ENCODE results near the gene NLK. TPM values are rescaled to one million over a fixed set of nuclear protein-coding genes. Genes with fewer than 3 reads are reported as not detected.

The NLK gene
- polyA plus RNA-seq, 2 donors = 3.1 to 4.4 TPM

DNA sequence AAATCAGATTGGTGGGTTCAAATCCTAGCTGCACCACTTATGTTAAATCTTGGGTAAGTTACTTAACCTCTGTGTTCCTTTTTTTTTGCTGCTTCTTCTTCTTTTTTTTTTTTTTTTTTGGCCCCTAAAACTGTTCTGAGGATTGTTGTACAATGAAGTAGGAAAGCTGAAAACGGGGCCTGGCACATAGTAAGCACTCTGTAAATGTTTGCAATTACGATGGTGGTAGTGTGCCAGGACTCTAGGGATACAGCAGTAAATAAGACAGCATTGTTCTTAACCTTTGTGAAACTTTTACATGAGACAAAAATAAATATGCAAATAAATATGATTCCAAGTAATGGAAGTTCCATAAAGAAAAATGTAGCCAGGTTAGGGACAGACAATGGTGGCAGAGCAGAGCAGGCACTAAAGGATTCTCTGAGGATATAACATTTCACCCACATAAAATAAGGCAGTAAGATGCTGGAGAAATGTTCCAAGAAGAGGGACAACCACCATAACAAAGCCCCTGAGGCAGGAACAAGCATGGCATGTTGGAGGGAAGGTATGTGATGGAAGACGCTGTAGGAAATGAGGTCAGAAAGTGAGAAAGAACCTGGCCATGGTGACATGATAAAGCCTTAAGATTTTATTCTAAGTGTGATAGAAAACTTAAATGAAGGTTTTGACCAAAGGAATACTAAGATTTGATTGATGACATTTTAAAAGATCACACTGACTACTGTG, 127.3 kb downstream of the NLK start:
- Histone ChIP-seq H3K9me3 (ENCODE audit: control insufficient read depth in 2 of 2, insufficient read depth in 1 of 2, low read depth in 1 of 2, low read length in 1 of 2) (no peaks in the 10 kb centered on the region), H3K27ac (ENCODE audit: low read depth in 2 of 2, low read length in 1 of 2) (no peak overlapping the region), H3K4me3 (ENCODE audit: low read depth in 1 of 2, low read length in 2 of 2) (no peak overlapping the region), H3K4me1 (ENCODE audit: control insufficient read depth in 2 of 2, insufficient read depth in 2 of 2, low read length in 1 of 2) (no peaks in the 10 kb centered on the region), H3K36me3 (ENCODE audit: control insufficient read depth in 2 of 2, insufficient read depth in 2 of 2, low read length in 1 of 2) (no peaks in the 10 kb centered on the region), H3K27me3 (ENCODE audit: control insufficient read depth in 1 of 2, insufficient read depth in 2 of 2, low read length in 2 of 2) (no peaks in the 10 kb centered on the region)
- 67 to 88% methylated on average over 3 of the region's 3 CpGs for WGBS, 2 donors

DNA sequence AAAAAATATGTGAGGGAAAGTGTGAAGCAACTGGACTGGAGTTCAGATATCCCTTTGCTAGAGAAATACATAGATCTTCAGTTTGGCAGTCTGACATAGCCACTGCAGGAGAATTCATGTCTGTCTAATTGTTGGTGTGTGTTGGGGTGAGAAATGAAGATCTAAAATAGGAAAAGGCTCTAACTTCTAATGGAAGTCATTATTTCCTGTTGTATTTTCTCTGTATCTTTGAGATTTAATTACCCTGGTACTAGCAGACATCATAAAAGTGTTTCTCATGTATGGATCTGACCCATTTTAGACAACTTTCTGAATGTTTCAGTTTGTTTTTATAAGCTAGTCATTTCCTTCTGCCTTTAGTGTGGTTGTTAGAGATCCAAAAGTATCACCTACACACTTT, 128.3 kb downstream of the NLK start:
- H3K4me3 ChIP-seq (ENCODE audit: low read depth in 1 of 2, low read length in 2 of 2) = no peak overlapping the region
- no peaks in the 10 kb centered on the region for H3K9me3 ChIP-seq (ENCODE audit: control insufficient read depth in 2 of 2, insufficient read depth in 1 of 2, low read depth in 1 of 2, low read length in 1 of 2)
- no peaks in the 10 kb centered on the region for H3K36me3 ChIP-seq (ENCODE audit: control insufficient read depth in 2 of 2, insufficient read depth in 2 of 2, low read length in 1 of 2)
- no peak overlapping the region for H3K27ac ChIP-seq (ENCODE audit: low read depth in 2 of 2, low read length in 1 of 2)
- H3K27me3 ChIP-seq (ENCODE audit: control insufficient read depth in 1 of 2, insufficient read depth in 2 of 2, low read length in 2 of 2) = no peaks in the 10 kb centered on the region
- no peaks in the 10 kb centered on the region for H3K4me1 ChIP-seq (ENCODE audit: control insufficient read depth in 2 of 2, insufficient read depth in 2 of 2, low read length in 1 of 2)

DNA sequence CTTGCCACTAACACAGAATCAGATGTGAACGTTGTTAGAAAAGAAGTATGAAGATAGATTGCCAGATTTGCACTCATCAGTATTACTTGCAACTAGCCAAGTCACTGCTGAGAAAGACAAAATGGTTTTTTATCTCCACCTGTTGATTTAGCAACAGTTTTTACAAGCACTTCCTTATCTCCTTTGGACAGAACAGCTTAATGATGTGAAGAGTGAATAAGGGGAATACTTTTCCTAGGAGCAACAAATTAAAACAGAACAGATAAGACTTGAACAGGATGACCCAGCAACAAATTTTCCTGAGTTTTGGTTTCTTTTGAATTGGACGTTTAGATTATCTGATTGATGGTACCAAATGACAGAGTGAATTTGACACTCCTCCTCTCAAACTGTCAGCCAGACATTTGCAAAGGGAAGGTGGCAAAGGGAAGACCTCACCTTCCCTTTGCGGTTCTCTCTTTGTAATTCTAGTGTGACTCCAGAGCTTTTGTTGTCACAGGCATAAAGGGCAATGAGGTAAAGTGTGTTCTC, 130.6 kb downstream of the NLK start:
- no peaks in the 10 kb centered on the region for H3K27me3 ChIP-seq (ENCODE audit: control insufficient read depth in 1 of 2, insufficient read depth in 2 of 2, low read length in 2 of 2)
- H3K27ac ChIP-seq (ENCODE audit: low read depth in 2 of 2, low read length in 1 of 2) = no peak overlapping the region
- H3K36me3 ChIP-seq (ENCODE audit: control insufficient read depth in 2 of 2, insufficient read depth in 2 of 2, low read length in 1 of 2) = no peaks in the 10 kb centered on the region
- no peak overlapping the region for H3K4me3 ChIP-seq (ENCODE audit: low read depth in 1 of 2, low read length in 2 of 2)
- 33 to 43% methylated on average over 3 of the region's 3 CpGs for WGBS, 2 donors
- H3K4me1 ChIP-seq (ENCODE audit: control insufficient read depth in 2 of 2, insufficient read depth in 2 of 2, low read length in 1 of 2) = no peaks in the 10 kb centered on the region
- H3K9me3 ChIP-seq (ENCODE audit: control insufficient read depth in 2 of 2, insufficient read depth in 1 of 2, low read depth in 1 of 2, low read length in 1 of 2) = no peaks in the 10 kb centered on the region

DNA sequence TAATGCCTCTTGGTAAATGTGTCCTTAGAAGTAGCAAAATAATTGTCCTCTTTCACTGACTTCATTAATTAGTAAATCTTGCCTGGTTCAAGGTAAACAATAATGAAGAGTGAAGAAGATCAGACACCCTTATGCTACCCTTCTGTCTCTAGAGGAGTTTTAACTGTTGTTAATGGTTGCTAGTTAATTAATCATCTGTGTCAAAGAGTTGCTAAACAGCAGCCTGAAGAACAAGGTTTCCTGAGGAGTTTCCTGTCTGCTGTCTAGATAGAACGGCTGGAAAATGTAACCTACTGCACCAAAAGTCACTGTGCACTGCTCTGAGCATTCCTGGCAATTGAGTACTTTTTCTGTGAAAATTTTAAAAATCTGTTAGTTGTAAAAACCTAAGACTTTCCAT, 131.3 kb downstream of the NLK start:
- 51 to 53% methylated on average over 1 of the region's 1 CpG for WGBS, 2 donors
- no peak overlapping the region for H3K27ac ChIP-seq (ENCODE audit: low read depth in 2 of 2, low read length in 1 of 2)
- no peak overlapping the region for H3K4me3 ChIP-seq (ENCODE audit: low read depth in 1 of 2, low read length in 2 of 2)
- no peaks in the 10 kb centered on the region for H3K36me3 ChIP-seq (ENCODE audit: control insufficient read depth in 2 of 2, insufficient read depth in 2 of 2, low read length in 1 of 2)
- H3K27me3 ChIP-seq (ENCODE audit: control insufficient read depth in 1 of 2, insufficient read depth in 2 of 2, low read length in 2 of 2) = no peaks in the 10 kb centered on the region
- no peaks in the 10 kb centered on the region for H3K4me1 ChIP-seq (ENCODE audit: control insufficient read depth in 2 of 2, insufficient read depth in 2 of 2, low read length in 1 of 2)
- H3K9me3 ChIP-seq (ENCODE audit: control insufficient read depth in 2 of 2, insufficient read depth in 1 of 2, low read depth in 1 of 2, low read length in 1 of 2) = no peaks in the 10 kb centered on the region

DNA sequence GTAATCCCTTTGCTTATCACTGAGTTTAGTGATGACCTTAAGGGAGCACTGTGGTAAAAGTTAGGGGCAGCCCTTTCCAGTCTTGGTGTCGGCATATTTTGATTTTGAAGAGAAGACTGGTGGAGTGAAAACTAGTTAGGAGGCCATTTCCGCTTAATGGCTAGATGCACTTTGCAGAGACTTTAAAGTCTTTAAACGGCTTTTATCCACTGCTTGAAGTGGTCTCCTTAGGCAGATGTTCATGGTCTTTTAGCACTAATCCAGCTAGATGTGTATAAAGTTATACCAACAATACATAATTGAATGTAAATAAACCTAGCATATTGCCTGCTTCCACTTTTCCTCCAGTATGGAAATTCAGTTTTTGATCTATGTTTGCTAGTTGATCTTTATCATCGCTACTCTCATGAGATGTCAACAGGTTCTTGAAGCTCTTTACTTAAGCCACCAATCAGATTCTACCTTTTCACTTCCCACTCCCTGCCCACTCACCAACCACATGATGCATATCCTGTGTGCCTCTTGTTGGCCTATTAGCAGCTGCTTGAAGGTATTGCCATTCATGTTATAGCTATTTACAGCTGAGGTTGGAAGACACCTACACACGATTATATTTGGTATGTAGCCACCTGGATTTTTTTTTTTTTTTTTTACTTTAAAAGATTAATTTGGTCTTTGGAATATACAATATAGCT, 132.0 kb downstream of the NLK start:
- 72 to 76% methylated on average over 5 of the region's 5 CpGs for WGBS, 2 donors
- Histone ChIP-seq H3K4me1 (ENCODE audit: control insufficient read depth in 2 of 2, insufficient read depth in 2 of 2, low read length in 1 of 2) (no peaks in the 10 kb centered on the region), H3K27ac (ENCODE audit: low read depth in 2 of 2, low read length in 1 of 2) (no peak overlapping the region), H3K36me3 (ENCODE audit: control insufficient read depth in 2 of 2, insufficient read depth in 2 of 2, low read length in 1 of 2) (no peaks in the 10 kb centered on the region), H3K27me3 (ENCODE audit: control insufficient read depth in 1 of 2, insufficient read depth in 2 of 2, low read length in 2 of 2) (no peaks in the 10 kb centered on the region), H3K9me3 (ENCODE audit: control insufficient read depth in 2 of 2, insufficient read depth in 1 of 2, low read depth in 1 of 2, low read length in 1 of 2) (no peaks in the 10 kb centered on the region), H3K4me3 (ENCODE audit: low read depth in 1 of 2, low read length in 2 of 2) (no peak overlapping the region)

DNA sequence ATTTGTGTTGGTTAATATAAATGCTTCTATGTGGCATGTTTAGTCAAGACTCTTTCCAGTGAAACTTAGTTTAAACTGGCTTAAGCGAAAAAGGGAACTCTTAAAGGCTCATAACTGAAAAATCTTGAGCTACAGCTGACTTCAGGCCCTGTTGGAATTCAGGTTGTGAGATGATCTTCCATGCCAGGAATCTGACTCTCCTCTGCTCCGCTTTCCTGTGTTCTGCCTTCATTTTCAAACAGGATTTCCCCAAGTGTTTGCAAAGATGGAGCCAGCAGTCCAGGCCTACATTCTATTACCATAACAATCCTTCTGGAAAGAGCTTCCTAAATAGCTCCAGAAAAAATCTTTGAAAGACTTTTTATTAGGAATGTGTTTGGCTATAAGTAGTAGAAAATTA, 134.9 kb downstream of the NLK start:
- Histone ChIP-seq H3K27ac (ENCODE audit: low read depth in 2 of 2, low read length in 1 of 2) (no peak overlapping the region), H3K27me3 (ENCODE audit: control insufficient read depth in 1 of 2, insufficient read depth in 2 of 2, low read length in 2 of 2) (no peaks in the 10 kb centered on the region), H3K4me1 (ENCODE audit: control insufficient read depth in 2 of 2, insufficient read depth in 2 of 2, low read length in 1 of 2) (no peaks in the 10 kb centered on the region), H3K4me3 (ENCODE audit: low read depth in 1 of 2, low read length in 2 of 2) (no peak overlapping the region), H3K36me3 (ENCODE audit: control insufficient read depth in 2 of 2, insufficient read depth in 2 of 2, low read length in 1 of 2) (no peaks in the 10 kb centered on the region), H3K9me3 (ENCODE audit: control insufficient read depth in 2 of 2, insufficient read depth in 1 of 2, low read depth in 1 of 2, low read length in 1 of 2) (no peaks in the 10 kb centered on the region)
- WGBS, 2 donors = 87 to 98% methylated on average over 2 of the region's 2 CpGs

DNA sequence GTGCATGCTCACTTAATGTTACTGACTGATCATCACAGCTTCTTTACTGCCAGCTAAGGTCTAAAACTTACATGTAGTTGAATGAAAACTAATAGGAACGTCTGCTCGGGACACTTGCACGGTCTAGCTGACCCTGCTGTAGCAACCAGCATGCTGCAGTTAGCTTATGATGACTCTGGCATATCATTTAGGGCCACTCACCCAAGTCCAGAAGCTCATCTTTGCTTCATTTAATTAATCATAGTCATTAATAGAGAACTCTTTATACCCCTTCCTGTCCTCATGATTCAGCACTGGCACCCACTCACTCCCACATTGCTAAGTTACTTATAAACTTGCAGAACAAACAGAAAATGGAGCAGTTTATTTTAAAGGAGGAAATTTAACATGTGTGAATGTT, 136.3 kb downstream of the NLK start:
- Histone ChIP-seq H3K27me3 (ENCODE audit: control insufficient read depth in 1 of 2, insufficient read depth in 2 of 2, low read length in 2 of 2) (no peaks in the 10 kb centered on the region), H3K4me1 (ENCODE audit: control insufficient read depth in 2 of 2, insufficient read depth in 2 of 2, low read length in 1 of 2) (no peaks in the 10 kb centered on the region), H3K36me3 (ENCODE audit: control insufficient read depth in 2 of 2, insufficient read depth in 2 of 2, low read length in 1 of 2) (no peaks in the 10 kb centered on the region), H3K4me3 (ENCODE audit: low read depth in 1 of 2, low read length in 2 of 2) (no peak overlapping the region), H3K9me3 (ENCODE audit: control insufficient read depth in 2 of 2, insufficient read depth in 1 of 2, low read depth in 1 of 2, low read length in 1 of 2) (no peaks in the 10 kb centered on the region), H3K27ac (ENCODE audit: low read depth in 2 of 2, low read length in 1 of 2) (no peak overlapping the region)
- WGBS, 2 donors = 86 to 96% methylated on average over 3 of the region's 3 CpGs

DNA sequence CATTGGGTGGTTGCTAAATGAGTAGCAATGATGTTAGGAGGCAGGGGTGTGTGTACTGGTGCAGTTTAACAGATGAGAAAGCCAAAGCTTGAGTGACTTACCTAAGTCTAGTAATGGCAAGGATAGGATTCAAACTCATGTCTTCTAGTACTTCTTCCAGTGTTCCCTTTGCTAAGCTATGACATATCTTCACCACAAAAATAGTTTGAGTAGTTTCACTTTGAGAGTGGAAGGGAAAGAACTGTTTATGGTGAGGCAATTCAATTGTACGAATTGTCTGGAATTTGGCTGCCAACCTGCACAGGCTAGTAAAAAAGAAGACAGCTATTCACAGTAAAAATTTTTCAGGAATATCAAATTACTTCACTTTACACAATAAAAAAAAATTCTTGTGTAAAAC, 138.0 kb downstream of the NLK start:
- Histone ChIP-seq H3K27ac (ENCODE audit: low read depth in 2 of 2, low read length in 1 of 2) (no peak overlapping the region), H3K27me3 (ENCODE audit: control insufficient read depth in 1 of 2, insufficient read depth in 2 of 2, low read length in 2 of 2) (no peaks in the 10 kb centered on the region), H3K36me3 (ENCODE audit: control insufficient read depth in 2 of 2, insufficient read depth in 2 of 2, low read length in 1 of 2) (no peaks in the 10 kb centered on the region), H3K9me3 (ENCODE audit: control insufficient read depth in 2 of 2, insufficient read depth in 1 of 2, low read depth in 1 of 2, low read length in 1 of 2) (no peaks in the 10 kb centered on the region), H3K4me1 (ENCODE audit: control insufficient read depth in 2 of 2, insufficient read depth in 2 of 2, low read length in 1 of 2) (no peaks in the 10 kb centered on the region), H3K4me3 (ENCODE audit: low read depth in 1 of 2, low read length in 2 of 2) (no peak overlapping the region)
- WGBS, 2 donors = 75 to 79% methylated on average over 1 of the region's 1 CpG

DNA sequence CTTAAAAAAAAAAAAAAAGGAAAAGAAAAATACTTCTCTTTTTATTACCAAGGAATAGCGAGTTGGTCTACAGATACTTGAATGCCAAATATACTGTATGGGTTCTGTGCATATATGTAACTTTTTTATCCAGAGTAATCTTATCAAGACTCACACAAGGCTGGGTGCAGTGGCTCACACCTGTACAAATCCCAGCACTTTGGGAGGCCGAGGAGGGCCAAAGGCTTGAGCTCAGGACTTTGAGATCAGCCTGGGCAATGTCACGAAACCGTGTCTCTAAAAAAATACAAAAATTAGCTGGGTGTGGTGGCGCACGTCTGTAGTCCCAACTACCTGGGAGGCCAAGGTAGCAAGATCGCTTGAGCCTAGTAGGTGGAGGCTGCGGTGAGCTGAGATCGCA, 139.1 kb downstream of the NLK start:
- no peaks in the 10 kb centered on the region for H3K27me3 ChIP-seq (ENCODE audit: control insufficient read depth in 1 of 2, insufficient read depth in 2 of 2, low read length in 2 of 2)
- no peaks in the 10 kb centered on the region for H3K36me3 ChIP-seq (ENCODE audit: control insufficient read depth in 2 of 2, insufficient read depth in 2 of 2, low read length in 1 of 2)
- no peaks in the 10 kb centered on the region for H3K9me3 ChIP-seq (ENCODE audit: control insufficient read depth in 2 of 2, insufficient read depth in 1 of 2, low read depth in 1 of 2, low read length in 1 of 2)
- WGBS, 2 donors = 92 to 96% methylated on average over 9 of the region's 9 CpGs
- no peak overlapping the region for H3K27ac ChIP-seq (ENCODE audit: low read depth in 2 of 2, low read length in 1 of 2)
- no peaks in the 10 kb centered on the region for H3K4me1 ChIP-seq (ENCODE audit: control insufficient read depth in 2 of 2, insufficient read depth in 2 of 2, low read length in 1 of 2)
- no peak overlapping the region for H3K4me3 ChIP-seq (ENCODE audit: low read depth in 1 of 2, low read length in 2 of 2)

DNA sequence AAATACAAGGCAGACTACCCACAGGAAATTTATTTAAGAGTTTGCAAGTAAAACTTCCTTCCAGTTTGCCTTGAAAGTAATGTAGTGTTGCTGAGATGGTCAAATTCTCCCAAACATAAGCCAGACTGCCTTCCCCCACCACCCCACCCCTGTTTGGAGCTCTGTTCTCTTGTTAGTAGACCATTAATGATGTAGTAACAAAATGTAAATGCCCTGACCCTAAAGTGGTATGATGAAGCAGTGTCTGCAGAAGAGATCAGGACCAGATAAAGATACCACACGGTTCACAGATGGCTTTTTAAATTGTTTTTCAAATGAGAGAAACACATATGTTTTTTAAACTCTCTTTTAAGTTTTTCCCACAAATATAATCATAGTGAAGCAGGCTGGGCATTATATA, 140.1 kb downstream of the NLK start:
- no peak overlapping the region for H3K4me3 ChIP-seq (ENCODE audit: low read depth in 1 of 2, low read length in 2 of 2)
- 67 to 69% methylated on average over 1 of the region's 1 CpG for WGBS, 2 donors
- no peaks in the 10 kb centered on the region for H3K9me3 ChIP-seq (ENCODE audit: control insufficient read depth in 2 of 2, insufficient read depth in 1 of 2, low read depth in 1 of 2, low read length in 1 of 2)
- H3K4me1 ChIP-seq (ENCODE audit: control insufficient read depth in 2 of 2, insufficient read depth in 2 of 2, low read length in 1 of 2) = no peaks in the 10 kb centered on the region
- no peak overlapping the region for H3K27ac ChIP-seq (ENCODE audit: low read depth in 2 of 2, low read length in 1 of 2)
- H3K36me3 ChIP-seq (ENCODE audit: control insufficient read depth in 2 of 2, insufficient read depth in 2 of 2, low read length in 1 of 2) = no peaks in the 10 kb centered on the region
- no peaks in the 10 kb centered on the region for H3K27me3 ChIP-seq (ENCODE audit: control insufficient read depth in 1 of 2, insufficient read depth in 2 of 2, low read length in 2 of 2)
